ENCODE data around the gene B9D2. TPM values are rescaled to one million over a fixed set of nuclear protein-coding genes. Genes with fewer than 3 reads are reported as not detected.

B9D2 gene
- total and polyA plus RNA-seq, 7 donors: 7.2 to 14.5 (median 10.1) TPM

- Histone ChIP-seq H3K9me3 (no peaks in the 10 kb centered on the region), H3K36me3 (peaks cover 4 to 88% (median 24%) of the 10 kb centered on the region in 4 donors), H3K27ac (no peak overlapping the region), H3K27me3 (no peaks in the 10 kb centered on the region), H3K4me1 (no peaks in the 10 kb centered on the region), H3K4me3 (no peak overlapping the region)
- WGBS, 2 donors: 65 to 73% methylated on average over 20 of the region's 20 CpGs
- TF ChIP-seq POLR2AphosphoS5 (IDR thresholded peaks at IDR 0.05) (no peak), POLR2A (IDR thresholded peaks at IDR 0.05) (no peak), EP300 (IDR thresholded peaks at IDR 0.05) (no peak), CTCF (IDR thresholded peaks at IDR 0.05) (no peak)
- no peak for DNase-seq
- intact Hi-C loops (cut with DNase I): no loop called here
Observed at GRCh38 chr19:41341669-41342490, 22.1 kb downstream of the B9D2 start.

- no peak overlapping the region for H3K4me3 ChIP-seq
- H3K27me3 ChIP-seq: no peaks in the 10 kb centered on the region
- 93 to 94% methylated on average over 5 of the region's 5 CpGs for WGBS, 2 donors
- DNase-seq: no peak
- intact Hi-C loops (cut with DNase I): no loop called here
- H3K36me3 ChIP-seq: peaks cover 3 to 87% (median 22%) of the 10 kb centered on the region in 4 donors
- H3K9me3 ChIP-seq: no peaks in the 10 kb centered on the region
- no peaks in the 10 kb centered on the region for H3K4me1 ChIP-seq
- no peak overlapping the region for H3K27ac ChIP-seq
- TF ChIP-seq POLR2AphosphoS5 (IDR thresholded peaks at IDR 0.05): no peak
- TF ChIP-seq POLR2A (IDR thresholded peaks at IDR 0.05): no peak
- TF ChIP-seq EP300 (IDR thresholded peaks at IDR 0.05): no peak
- no peak for TF ChIP-seq CTCF (IDR thresholded peaks at IDR 0.05)
Observed at GRCh38 chr19:41339936-41340335, 24.0 kb downstream of the B9D2 start.

GRCh38 chr19:41335467-41335866, 28.5 kb downstream of the B9D2 start:
- Histone ChIP-seq H3K4me1 (no peaks in the 10 kb centered on the region), H3K9me3 (no peaks in the 10 kb centered on the region), H3K27ac (no peak overlapping the region), H3K4me3 (no peak overlapping the region), H3K36me3 (peaks cover 0 to 72% (median 15%) of the 10 kb centered on the region in 4 donors), H3K27me3 (no peaks in the 10 kb centered on the region)
- DNase-seq: no peak
- TF ChIP-seq EP300 (IDR thresholded peaks at IDR 0.05) (no peak), CTCF (IDR thresholded peaks at IDR 0.05) (no peak), POLR2AphosphoS5 (IDR thresholded peaks at IDR 0.05) (no peak), POLR2A (IDR thresholded peaks at IDR 0.05) (no peak)
- intact Hi-C loops (cut with DNase I): no loop called here
- 93 to 95% methylated on average over 10 of the region's 10 CpGs for WGBS, 2 donors

GRCh38 chr19:41334793-41335192, 29.2 kb downstream of the B9D2 start:
- intact Hi-C loops (cut with DNase I): no loop called here
- H3K4me1 ChIP-seq: no peaks in the 10 kb centered on the region
- peaks cover 0 to 73% (median 16%) of the 10 kb centered on the region in 4 donors for H3K36me3 ChIP-seq
- no peaks in the 10 kb centered on the region for H3K9me3 ChIP-seq
- TF ChIP-seq POLR2A (IDR thresholded peaks at IDR 0.05): no peak
- no peak for TF ChIP-seq EP300 (IDR thresholded peaks at IDR 0.05)
- TF ChIP-seq CTCF (IDR thresholded peaks at IDR 0.05): no peak
- TF ChIP-seq POLR2AphosphoS5 (IDR thresholded peaks at IDR 0.05): no peak
- no peaks in the 10 kb centered on the region for H3K27me3 ChIP-seq
- peak overlapping the region in 2 of 4 donors; percentile 4 to 5 for H3K27ac ChIP-seq
- no peak overlapping the region for H3K4me3 ChIP-seq
- 67 to 82% methylated on average over 5 of the region's 5 CpGs for WGBS, 2 donors
- DNase-seq: no peak
